Measurements from ENCODE around the gene CLDN24. TPM values are rescaled to one million over a fixed set of nuclear protein-coding genes. Genes with fewer than 3 reads are reported as not detected.

CLDN24 gene
- total and polyA plus RNA-seq, 4 donors, result not detected

Other genes with a start within 250 kb of the CLDN24 start
- gene WWC2, start 223.2 kb downstream of the CLDN24 start, total RNA-seq, result 10 to 100 TPM; 42.8 to 50.3 TPM
- gene WWC2, start 223.2 kb downstream of the CLDN24 start, polyA plus RNA-seq, result 1 to 10 TPM; 7.1 TPM
- gene CLDN22, start 2.1 kb downstream of the CLDN24 start, total RNA-seq, result not detected
- not detected for gene CLDN22, start 2.1 kb downstream of the CLDN24 start, polyA plus RNA-seq
- gene CDKN2AIP, start 122.2 kb upstream of the CLDN24 start, total RNA-seq, result 10 to 100 TPM; 12.0 to 15.4 TPM
- gene CDKN2AIP, start 122.2 kb upstream of the CLDN24 start, polyA plus RNA-seq, result 10 to 100 TPM; 12.2 to 16.3 TPM
- gene ING2, start 182.6 kb upstream of the CLDN24 start, total RNA-seq, result 10 to 100 TPM in 1 of 2 donors, 1 to 10 TPM in 1; 6.3 to 10.0 TPM
- gene ING2, start 182.6 kb upstream of the CLDN24 start, polyA plus RNA-seq, result 10 to 100 TPM in 1 of 2 donors, 1 to 10 TPM in 1; 9.7 to 22.3 TPM